HCT116 (cell line): ENCODE results near the gene CRTC1. TPM values are rescaled to one million over a fixed set of nuclear protein-coding genes. Genes with fewer than 3 reads are reported as not detected.

ENCODE experiments used
- ATAC-seq: fragments of 200-7000 bp; cut with Tn5 transposase; 2 replicates; pipeline ENCODE4 v1.9.1; 2020; ENCODE audit warnings: mild to moderate bottlenecking, moderate library complexity
- BruUV-seq: library from RNA; stranded (reverse); fragments of 400-500 nt; replicated peaks from 2 replicates; lab custom pipeline; 2021; lab: Mats Ljungman, UMichigan
- CTCF ChIA-PET: fragments of 300-600 bp; sonication (Branson Sonifier 250); formaldehyde crosslinking; loops from one replicate; lab custom pipeline; 2021; ENCODE audit warnings: antibody characterized with exemption; lab: Charles Lee
- POLR2A ChIA-PET: fragments of 300-600, 350-600 bp; sonication (Branson Sonifier 250); formaldehyde crosslinking; loops from one replicate; lab custom pipeline; 2021; ENCODE audit warnings: antibody characterized with exemption; lab: Charles Lee
- RAD21 ChIA-PET, 2 experiments: fragments of 300-600 bp; sonication (Branson Sonifier 250); formaldehyde crosslinking; loops; one replicate each; lab custom pipeline; 2023; ENCODE audit warnings: low total read pairs in 2 of 2; ENCODE audit not compliant: uncharacterized antibody in 2 of 2, unreplicated experiment in 2 of 2, low non-redundant PET in 1 of 2; lab: Charles Lee
- DNase-seq: peaks from one replicate; pipeline ENCODE4 v3.0.0-alpha.2; 2010; ENCODE audit warnings: low read depth, low spot score
- H2AFZ ChIP-seq: fragments of 200-600 bp; shearing (Covaris generic), sonication (generic); 2 replicates; pipeline ENCODE4 v1.6.1; 2017; ENCODE audit warnings: low read depth, mixed run types, mixed read lengths, antibody characterized with exemption, low read length; ENCODE audit not compliant: poor library complexity, severe bottlenecking
- H3K27ac ChIP-seq: 2 replicates; pipeline ENCODE4 v1.5.1; 2012; ENCODE audit warnings: low read depth, low read length
- H3K27me3 ChIP-seq: fragments of 200-600 bp; sonication (generic); 2 replicates; pipeline ENCODE4 v1.6.1; 2016; ENCODE audit warnings: mixed run types, low read length, mixed read lengths; ENCODE audit not compliant: insufficient read depth
- H3K36me3 ChIP-seq, 2 experiments: fragments of 200-500 bp in 1 of 2; fragments of 200-600 bp in 1 of 2; sonication (Bioruptor generic) in 1 of 2; sonication (generic) in 1 of 2; 2 replicates each; pipeline versions ENCODE4 v1.5.1 to v1.6.1; 2014 to 2016; ENCODE audit warnings: low read length in 2 of 2, inconsistent platforms in 1 of 2, mixed read lengths in 1 of 2, mixed run types in 1 of 2; ENCODE audit not compliant: insufficient read depth in 2 of 2, control insufficient read depth in 1 of 2
- H3K4me1 ChIP-seq, 2 experiments: fragments of 200-600 bp in 1 of 2; sonication (generic) in 1 of 2; 2 replicates each; pipeline versions ENCODE4 v1.5.1 to v1.6.1; 2012 to 2017; ENCODE audit warnings: low read length in 2 of 2, inconsistent platforms in 1 of 2, mild to moderate bottlenecking in 1 of 2, mixed read lengths in 1 of 2, mixed run types in 1 of 2, moderate library complexity in 1 of 2; ENCODE audit not compliant: insufficient read depth in 2 of 2, control insufficient read depth in 1 of 2
- H3K4me2 ChIP-seq: fragments of 200-600 bp; sonication (generic); 2 replicates; pipeline ENCODE4 v1.6.1; 2017; ENCODE audit warnings: mixed run types, low read length, mixed read lengths
- H3K4me3 ChIP-seq, 2 experiments: fragments of 200-600 bp in 1 of 2; sonication (generic) in 1 of 2; replicated peaks in 1 of 2; 2 replicates each; pipeline ENCODE4 v1.5.1; 2011 to 2016; ENCODE audit warnings: low read length in 2 of 2, control low read depth in 1 of 2, low read depth in 1 of 2, mild to moderate bottlenecking in 1 of 2, mixed read lengths in 1 of 2, mixed run types in 1 of 2
- H3K79me2 ChIP-seq: fragments of 200-600 bp; sonication (generic); 2 replicates; pipeline ENCODE4 v1.6.1; 2017; ENCODE audit warnings: mild to moderate bottlenecking, mixed run types, low read length, moderate library complexity, mixed read lengths; ENCODE audit not compliant: insufficient read depth
- H3K9ac ChIP-seq: fragments of 200-600 bp; sonication (generic); 2 replicates; pipeline ENCODE4 v1.6.1; 2016; ENCODE audit warnings: low read length, mixed read lengths
- H3K9me2 ChIP-seq: fragments of 200-600 bp; sonication (generic), shearing (Covaris generic); 2 replicates; pipeline ENCODE4 v1.6.1; 2017; ENCODE audit warnings: mixed run types, mild to moderate bottlenecking, moderate library complexity; ENCODE audit not compliant: insufficient read depth
- H3K9me3 ChIP-seq, 2 experiments: fragments of 200-500 bp in 1 of 2; fragments of 200-600 bp in 1 of 2; sonication (Bioruptor generic) in 1 of 2; sonication (generic) in 1 of 2; 2 replicates each; pipeline ENCODE4 v1.6.1; 2014 to 2017; ENCODE audit warnings: low read length in 2 of 2, mixed read lengths in 2 of 2, inconsistent platforms in 1 of 2, low read depth in 1 of 2, mild to moderate bottlenecking in 1 of 2, mixed run types in 1 of 2, moderate library complexity in 1 of 2; ENCODE audit not compliant: control insufficient read depth in 1 of 2, insufficient read depth in 1 of 2
- H4K20me1 ChIP-seq: fragments of 200-600 bp; sonication (generic), shearing (Covaris generic); 2 replicates; pipeline ENCODE4 v1.6.1; 2017; ENCODE audit warnings: mixed run types, mild to moderate bottlenecking, moderate library complexity; ENCODE audit not compliant: insufficient read depth
- EGR1 ChIP-seq: IDR thresholded peaks from 2 replicates; pipeline ENCODE4 v1.6.1; 2012; ENCODE audit warnings: low read depth
- EZH2 ChIP-seq: fragments of 200-600 bp; sonication (generic); IDR thresholded peaks from 2 replicates; pipeline ENCODE4 v1.6.1; 2017; ENCODE audit warnings: antibody characterized with exemption, mixed run types
- EZH2phosphoT487 ChIP-seq: fragments of 200-600 bp; IDR thresholded peaks from 2 replicates; pipeline ENCODE4 v1.6.1; 2018; ENCODE audit warnings: antibody characterized with exemption, borderline replicate concordance
- SIN3A ChIP-seq: IDR thresholded peaks from 2 replicates; pipeline ENCODE4 v1.6.1; 2012; ENCODE audit warnings: low read depth
- SP1 ChIP-seq: IDR thresholded peaks from 2 replicates; pipeline ENCODE4 v1.6.1; 2012; ENCODE audit warnings: low read depth
- TCF7L2 ChIP-seq: IDR thresholded peaks from 2 replicates; pipeline ENCODE4 v1.7.0; 2011; ENCODE audit warnings: borderline replicate concordance, inconsistent platforms; ENCODE audit not compliant: insufficient read depth, insufficient read length; ENCODE audit errors: extremely low read depth
- intact Hi-C: fragments of 100-400 bp; cut with micrococcal nuclease; formaldehyde crosslinking; loops from 2 replicates; pipeline ENCODE4 v1.10.0; 2022
- total RNA-seq: library from RNA; stranded (reverse); gene quantifications from one replicate; pipeline ENCODE4 v1.2.1, GENCODE V29; 2021; ENCODE audit not compliant: unreplicated experiment
- TF ChIP-seq, protein P1 (sequence below): IDR thresholded peaks from 2 replicates; pipeline ENCODE4 v1.6.1; 2012; ENCODE audit warnings: low read depth
- TF ChIP-seq, protein P2 (sequence below): IDR thresholded peaks from 2 replicates; pipeline ENCODE4 v1.6.1; 2011; ENCODE audit warnings: mild to moderate bottlenecking, low read length, moderate library complexity; ENCODE audit not compliant: insufficient replicate concordance; ENCODE audit errors: extremely low read depth
- TF ChIP-seq, protein P3 (sequence below): IDR thresholded peaks from 2 replicates; pipeline ENCODE4 v1.6.1; 2012

CRTC1 gene
- total RNA-seq, 1 experiment from 2014 or later, result 14.9 TPM

DNA sequence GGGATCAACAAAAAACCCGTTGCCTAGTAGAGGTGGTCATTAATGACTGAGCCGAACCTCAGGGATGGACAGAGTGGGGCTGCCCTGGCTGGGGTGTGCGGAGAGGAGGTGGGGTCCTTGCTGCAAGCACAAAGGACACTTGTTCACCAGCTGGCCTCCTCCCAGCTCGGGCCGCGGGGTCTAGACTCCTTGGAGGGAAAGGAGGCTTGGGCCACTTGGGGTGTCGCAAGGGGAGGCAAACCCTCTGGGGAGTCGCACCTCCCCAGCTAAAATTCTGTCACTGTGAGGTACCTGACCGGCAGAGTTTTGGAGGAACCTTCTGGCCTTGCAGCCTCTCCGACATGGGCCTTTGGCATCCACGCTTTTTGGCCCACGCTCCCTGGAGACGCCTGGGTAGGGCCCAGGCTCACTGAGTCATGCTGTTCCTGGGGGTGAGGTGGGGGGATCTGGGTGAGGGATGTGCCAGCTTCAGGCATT, 38.4 kb upstream of the CRTC1 start:
- CTCF ChIA-PET, result no interaction called here
- Histone ChIP-seq H3K9me2 (no peaks in the 10 kb centered on the region), H3K9ac (no peak overlapping the region), H3K36me3 (no peaks in the 10 kb centered on the region), H3K4me3 (no peak overlapping the region), H3K4me1 (peaks cover 0 to 10% of the 10 kb centered on the region in 2 experiments; a peak in 1 of 4 replicates), H3K9me3 (no peaks in the 10 kb centered on the region), H3K27me3 (no peaks in the 10 kb centered on the region), H3K79me2 (peaks cover 25% of the 10 kb centered on the region), H3K27ac (no peak overlapping the region), H4K20me1 (no peaks in the 10 kb centered on the region), H2AFZ (no peak overlapping the region), H3K4me2 (no peak overlapping the region)
- ATAC-seq (no peak), DNase-seq (no peak)
- RAD21 ChIA-PET, result interaction anchor here in 1 of 2 experiments (0.6 kb wide), 1 partner anchor 50 kb away, joined by 3 read pairs; no protein-coding TSS in a partner anchor
- POLR2A ChIA-PET, result no interaction called here
- intact Hi-C loops, result no loop called here
- no TSS peak for BruUV-seq
- TF ChIP-seq EZH2phosphoT487, result no peak
- TF ChIP-seq EZH2, result no peak
- no peak for TF ChIP-seq EGR1
- no peak for TF ChIP-seq TCF7L2
- TF ChIP-seq, protein P1, sequence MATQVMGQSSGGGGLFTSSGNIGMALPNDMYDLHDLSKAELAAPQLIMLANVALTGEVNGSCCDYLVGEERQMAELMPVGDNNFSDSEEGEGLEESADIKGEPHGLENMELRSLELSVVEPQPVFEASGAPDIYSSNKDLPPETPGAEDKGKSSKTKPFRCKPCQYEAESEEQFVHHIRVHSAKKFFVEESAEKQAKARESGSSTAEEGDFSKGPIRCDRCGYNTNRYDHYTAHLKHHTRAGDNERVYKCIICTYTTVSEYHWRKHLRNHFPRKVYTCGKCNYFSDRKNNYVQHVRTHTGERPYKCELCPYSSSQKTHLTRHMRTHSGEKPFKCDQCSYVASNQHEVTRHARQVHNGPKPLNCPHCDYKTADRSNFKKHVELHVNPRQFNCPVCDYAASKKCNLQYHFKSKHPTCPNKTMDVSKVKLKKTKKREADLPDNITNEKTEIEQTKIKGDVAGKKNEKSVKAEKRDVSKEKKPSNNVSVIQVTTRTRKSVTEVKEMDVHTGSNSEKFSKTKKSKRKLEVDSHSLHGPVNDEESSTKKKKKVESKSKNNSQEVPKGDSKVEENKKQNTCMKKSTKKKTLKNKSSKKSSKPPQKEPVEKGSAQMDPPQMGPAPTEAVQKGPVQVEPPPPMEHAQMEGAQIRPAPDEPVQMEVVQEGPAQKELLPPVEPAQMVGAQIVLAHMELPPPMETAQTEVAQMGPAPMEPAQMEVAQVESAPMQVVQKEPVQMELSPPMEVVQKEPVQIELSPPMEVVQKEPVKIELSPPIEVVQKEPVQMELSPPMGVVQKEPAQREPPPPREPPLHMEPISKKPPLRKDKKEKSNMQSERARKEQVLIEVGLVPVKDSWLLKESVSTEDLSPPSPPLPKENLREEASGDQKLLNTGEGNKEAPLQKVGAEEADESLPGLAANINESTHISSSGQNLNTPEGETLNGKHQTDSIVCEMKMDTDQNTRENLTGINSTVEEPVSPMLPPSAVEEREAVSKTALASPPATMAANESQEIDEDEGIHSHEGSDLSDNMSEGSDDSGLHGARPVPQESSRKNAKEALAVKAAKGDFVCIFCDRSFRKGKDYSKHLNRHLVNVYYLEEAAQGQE, result no peak
- TF ChIP-seq, protein P2, sequence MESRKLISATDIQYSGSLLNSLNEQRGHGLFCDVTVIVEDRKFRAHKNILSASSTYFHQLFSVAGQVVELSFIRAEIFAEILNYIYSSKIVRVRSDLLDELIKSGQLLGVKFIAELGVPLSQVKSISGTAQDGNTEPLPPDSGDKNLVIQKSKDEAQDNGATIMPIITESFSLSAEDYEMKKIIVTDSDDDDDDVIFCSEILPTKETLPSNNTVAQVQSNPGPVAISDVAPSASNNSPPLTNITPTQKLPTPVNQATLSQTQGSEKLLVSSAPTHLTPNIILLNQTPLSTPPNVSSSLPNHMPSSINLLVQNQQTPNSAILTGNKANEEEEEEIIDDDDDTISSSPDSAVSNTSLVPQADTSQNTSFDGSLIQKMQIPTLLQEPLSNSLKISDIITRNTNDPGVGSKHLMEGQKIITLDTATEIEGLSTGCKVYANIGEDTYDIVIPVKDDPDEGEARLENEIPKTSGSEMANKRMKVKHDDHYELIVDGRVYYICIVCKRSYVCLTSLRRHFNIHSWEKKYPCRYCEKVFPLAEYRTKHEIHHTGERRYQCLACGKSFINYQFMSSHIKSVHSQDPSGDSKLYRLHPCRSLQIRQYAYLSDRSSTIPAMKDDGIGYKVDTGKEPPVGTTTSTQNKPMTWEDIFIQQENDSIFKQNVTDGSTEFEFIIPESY, result no peak
- no peak for TF ChIP-seq SIN3A
- TF ChIP-seq, protein P3, sequence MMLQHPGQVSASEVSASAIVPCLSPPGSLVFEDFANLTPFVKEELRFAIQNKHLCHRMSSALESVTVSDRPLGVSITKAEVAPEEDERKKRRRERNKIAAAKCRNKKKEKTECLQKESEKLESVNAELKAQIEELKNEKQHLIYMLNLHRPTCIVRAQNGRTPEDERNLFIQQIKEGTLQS, result no peak
- TF ChIP-seq SP1, result no peak
